ENCODE results near the gene CCT8L2.
"Not testable (repeated sequence)": the region's sequence is repeated elsewhere in the genome, so short reads cannot be mapped to it uniquely, and the experiment has no call there.

Gene CCT8L2

DNA sequence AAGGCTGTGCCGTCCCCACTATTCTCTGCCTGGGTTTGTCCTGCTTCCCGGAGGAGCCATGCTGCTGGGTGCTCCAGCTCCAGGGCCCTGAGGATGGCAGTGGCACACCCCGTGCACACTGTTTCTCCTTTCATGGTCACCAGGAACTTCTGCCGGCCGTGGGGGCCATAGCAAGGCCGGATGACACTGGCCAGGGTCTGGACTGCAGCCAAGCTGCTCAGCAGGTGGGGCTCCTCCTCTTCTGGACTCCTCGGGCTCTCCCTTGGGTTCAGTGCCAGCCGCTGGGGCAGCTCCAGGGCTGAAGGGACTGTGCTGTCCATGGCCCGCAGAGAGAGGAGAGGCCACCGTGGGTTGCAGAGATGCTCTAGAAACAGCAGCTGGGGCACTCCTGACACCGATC, 379 bp downstream of the CCT8L2 start:
- not testable (repeated sequence) for DNase-seq

DNA sequence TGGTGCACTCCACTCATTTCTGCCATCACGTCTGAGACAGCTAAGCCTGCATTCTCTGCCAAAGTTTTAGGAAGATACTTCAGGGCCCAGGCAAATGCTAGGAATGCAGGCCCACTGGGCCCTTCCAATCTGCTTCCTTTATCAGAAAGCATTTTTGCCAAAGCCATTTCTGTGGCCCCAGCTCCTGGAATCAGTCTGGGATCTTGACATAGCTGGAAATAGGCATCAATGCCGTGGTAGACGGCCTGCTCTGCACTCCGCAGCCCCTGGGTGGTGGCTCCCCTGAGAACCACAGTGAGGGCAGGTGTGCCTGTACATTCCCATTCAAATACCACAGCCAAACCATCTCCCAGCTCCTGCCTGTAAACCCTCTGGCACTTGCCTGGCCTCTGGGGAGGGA, 1.5 kb downstream of the CCT8L2 start:
- DNase-seq: not testable (repeated sequence)

DNA sequence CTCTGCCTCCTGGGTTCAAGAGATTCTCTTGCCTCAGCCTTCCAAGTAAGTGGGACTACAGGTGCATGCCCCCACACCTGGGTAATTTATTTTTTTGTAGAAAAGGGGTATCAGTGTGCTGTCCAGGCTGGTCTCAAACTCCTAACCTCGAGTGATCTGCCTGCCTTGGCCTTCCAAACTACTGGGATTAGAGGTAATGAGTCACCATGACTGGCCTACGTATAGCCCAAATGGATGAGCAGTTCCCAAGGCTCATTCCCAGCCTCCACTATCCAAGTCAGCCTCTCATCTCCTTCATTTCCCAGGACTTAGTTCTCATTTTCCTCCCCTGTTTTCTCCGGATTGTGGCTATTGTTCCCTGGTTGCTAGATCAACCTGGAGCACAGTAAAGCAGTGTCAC, 5.6 kb downstream of the CCT8L2 start:
- DNase-seq: no peak

DNA sequence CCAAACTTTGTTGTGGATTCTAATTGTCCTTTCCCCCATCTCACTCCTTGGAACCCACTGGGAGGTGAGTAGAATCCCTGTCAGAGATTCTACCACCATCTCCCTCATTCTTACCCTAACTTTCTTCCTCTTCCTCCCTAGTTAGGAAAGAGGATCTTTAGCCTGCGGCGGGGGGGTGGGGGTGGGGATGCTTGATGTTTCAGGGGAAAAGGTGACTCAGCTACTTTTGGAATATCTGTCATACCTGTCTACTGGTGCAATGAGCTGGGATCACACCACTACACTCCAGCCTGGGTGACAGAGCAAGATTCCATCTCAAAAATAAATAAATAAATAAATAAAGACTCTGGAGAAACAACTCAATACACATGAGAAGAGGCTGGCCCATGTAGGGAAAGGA, 6.4 kb downstream of the CCT8L2 start:
- no peak for DNase-seq

DNA sequence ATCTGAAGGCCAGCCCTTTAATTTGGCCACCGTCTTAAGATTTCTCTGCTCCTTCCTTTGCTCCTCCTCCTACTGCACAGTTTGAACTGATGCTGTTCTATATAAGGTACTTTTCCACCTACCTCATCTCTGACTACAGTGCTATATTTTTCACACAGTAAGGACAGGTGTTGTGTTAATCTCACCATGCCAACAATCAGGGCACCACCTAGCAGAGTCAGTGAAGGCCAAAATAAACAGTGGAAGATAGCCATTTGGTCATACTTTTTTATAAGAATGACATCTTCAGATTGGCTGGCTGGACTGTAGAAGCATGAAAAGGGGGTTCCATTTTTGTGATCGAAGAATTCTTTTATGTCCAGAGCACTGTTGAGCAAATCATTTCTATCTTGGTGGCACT, 11.7 kb downstream of the CCT8L2 start:
- not testable (repeated sequence) for DNase-seq

DNA sequence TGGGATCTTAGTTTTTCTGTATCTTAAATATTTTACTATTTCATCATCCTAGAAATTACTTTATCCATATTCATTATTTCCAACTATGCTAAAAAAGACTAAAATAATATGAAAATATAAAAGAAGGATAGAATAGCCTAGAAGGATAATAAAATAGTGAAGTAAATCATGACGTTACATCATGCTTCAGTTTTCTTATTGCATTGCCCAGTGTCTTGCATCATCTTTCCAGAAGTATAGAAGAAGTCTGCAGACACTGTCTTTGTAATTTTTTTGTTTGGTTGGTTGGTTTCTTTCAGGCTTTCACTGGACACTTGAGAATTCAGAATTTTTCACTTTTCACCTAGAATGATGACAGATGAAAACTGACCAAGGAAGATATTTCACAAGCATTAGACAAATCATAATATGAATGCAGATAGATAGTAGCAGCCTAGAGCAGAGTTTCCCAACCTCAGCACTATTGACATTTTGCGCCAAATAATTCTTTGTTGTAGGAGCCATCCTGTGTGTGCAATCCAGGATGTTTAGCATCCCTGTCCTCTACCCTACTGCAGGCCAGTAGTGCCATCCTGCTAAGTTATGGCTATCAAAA, 23.3 kb downstream of the CCT8L2 start:
- not testable (repeated sequence) for DNase-seq

DNA sequence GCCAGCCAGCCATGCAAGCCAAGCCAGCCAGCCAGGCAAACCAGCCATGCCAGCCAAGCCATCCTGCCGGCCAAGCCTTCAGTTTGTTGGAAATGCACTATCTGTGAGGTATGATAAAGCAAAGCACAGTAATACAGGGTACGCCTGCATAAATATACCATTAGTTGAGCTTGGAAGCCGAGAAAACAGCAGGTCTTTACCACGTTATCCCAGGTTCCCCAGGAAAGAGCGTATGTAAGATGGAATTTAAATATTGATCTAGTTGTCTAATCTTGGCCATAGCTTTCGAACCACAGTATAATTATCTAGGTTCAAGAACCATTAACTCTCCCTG, 24.2 kb downstream of the CCT8L2 start:
- no peak for DNase-seq

DNA sequence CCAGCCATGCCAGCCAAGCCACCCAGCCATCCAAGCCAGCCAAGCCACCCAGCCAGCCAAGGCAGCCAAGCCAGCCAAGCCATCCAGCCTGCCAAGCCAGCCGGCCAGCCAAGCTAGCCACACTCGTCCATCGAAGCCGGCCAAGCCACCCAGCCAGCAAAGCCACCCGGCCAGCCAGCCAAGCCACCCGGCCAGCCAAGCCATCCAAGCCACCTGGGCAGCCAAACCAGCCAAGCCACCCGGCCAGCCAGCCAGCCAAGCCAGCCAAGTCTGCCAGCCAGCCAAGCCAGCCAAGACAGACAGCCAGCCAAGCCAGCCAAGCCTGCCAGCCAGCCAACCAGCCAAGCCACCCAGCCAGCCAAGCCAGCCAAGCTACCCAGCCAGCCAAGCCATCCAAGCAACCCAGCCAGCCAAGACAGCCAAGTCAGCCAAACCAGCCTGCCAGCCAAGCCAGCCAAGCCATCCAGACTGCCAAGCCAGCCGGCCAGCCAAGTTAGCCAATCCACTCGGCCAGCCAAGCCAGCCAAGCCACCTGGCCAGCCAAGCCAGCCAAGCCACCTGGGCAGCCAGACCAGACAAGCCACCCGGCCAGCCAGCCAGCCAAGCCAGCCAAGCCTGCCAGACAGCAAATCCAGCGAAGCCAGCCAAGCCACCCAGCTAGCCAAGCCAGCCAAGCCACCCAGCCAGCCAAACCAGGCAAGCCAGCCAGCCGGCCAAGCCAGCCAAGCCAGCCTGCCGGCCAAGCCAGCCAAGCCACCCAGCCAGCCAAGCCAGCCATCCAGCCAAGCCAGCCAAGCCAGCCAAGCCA, 24.8 kb downstream of the CCT8L2 start:
- DNase-seq: not testable (repeated sequence)

DNA sequence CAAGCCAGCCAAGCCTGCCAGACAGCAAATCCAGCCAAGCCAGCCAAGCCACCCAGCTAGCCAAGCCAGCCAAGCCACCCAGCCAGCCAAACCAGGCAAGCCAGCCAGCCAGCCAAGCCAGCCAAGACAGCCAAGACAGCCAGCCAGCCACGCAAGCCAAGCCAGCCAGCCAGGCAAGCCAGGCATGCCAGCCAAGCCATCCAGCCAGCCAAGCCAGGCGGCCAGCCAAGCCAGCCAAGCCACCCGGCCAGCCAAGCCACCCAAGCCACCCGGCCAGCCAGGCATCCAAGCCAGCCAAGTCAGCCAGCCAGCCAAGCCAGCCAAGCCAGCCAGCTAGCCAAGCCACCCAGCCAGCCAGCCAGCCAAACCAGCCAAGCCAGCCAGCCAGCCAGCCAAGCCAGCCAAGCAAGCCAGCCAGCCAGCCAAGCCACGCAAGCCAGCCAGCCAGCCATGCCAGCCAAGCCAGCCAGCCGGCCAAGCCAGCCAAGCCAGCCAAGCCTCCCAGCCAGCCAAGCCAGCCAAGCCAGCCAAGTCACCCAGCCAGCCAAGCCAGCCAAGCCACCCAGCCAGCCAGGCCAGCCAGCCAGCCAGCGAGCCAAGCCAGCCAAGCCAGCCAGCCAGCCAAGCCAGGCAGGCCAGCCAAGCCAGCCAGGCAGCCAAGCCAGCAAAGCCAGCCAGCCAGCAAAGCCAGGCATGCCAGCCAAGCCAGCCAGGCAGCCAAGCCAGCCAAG, 26.0 kb downstream of the CCT8L2 start:
- DNase-seq: not testable (repeated sequence)

DNA sequence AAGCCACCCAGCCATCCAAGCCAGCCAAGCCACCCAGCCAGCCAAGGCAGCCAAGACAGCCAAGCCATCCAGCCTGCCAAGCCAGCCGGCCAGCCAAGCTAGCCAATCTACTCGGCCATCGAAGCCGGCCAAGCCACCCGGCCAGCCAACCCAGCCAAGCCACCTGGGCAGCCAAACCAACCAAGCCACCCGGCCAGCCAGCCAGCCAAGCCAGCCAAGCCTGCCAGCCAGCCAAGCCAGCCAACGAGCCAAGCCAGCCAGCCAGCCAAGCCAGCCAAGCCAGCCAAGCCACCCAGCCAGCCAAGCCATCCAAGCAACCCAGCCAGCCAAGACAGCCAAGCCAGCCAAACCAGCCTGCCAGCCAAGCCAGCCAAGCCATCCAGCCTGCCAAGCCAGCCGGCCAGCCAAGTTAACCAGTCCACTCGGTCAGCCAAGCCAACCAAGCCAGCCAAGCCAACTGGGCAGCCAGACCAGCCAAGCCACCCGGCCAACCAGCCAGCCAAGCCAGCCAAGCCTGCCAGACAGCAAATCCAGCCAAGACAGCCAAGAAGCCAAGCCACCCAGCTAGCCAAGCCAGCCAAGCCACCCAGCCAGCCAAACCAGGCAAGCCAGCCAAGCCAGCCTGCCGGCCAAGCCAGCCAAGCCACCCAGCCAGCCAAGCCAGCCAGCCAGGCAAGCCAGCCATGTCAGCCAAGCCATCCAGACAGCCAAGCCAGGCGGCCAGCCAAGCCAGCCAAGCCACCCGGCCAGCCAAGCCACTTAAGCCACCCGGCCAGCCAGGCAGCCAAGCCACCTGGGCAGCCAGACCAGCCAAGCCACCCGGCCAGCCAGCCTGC, 26.8 kb downstream of the CCT8L2 start:
- not testable (repeated sequence) for DNase-seq

DNA sequence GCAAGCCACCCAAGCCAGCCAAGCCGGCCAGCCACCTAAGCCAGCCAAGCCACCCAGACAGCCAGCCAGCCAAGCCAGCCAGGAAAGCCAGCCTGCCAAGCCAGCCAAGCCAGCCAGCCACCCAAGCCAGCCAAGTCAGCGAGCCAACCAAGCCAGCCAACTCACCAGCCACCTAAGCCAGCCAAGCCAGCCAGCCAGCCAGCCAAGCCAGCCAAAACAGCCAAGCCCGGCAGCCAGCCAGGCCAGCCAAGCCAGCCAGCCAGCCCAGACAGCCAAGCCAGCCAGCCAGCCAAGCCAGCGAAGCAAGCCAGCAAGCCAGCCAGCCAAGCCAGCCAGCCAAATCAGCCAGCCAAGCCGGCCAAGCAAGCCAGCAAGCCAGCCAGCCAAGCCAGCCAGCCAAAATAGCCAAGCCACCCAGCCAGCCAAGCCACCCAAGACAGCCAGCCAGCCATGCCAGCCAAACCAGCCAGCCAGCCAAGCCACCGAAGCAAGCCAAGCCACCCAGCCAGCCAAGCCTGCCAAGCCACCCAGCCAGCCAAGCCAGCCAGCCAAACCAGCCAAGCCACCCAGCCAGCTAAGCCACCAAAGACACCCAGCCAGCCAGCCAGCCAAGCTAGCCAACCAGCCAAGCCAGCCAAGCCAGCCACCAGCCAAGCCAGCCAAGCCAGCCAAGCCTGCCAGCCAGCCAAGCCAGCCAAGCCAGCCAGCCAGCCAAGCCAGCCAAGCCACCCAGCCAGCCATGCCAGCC, 27.6 kb downstream of the CCT8L2 start:
- not testable (repeated sequence) for DNase-seq

DNA sequence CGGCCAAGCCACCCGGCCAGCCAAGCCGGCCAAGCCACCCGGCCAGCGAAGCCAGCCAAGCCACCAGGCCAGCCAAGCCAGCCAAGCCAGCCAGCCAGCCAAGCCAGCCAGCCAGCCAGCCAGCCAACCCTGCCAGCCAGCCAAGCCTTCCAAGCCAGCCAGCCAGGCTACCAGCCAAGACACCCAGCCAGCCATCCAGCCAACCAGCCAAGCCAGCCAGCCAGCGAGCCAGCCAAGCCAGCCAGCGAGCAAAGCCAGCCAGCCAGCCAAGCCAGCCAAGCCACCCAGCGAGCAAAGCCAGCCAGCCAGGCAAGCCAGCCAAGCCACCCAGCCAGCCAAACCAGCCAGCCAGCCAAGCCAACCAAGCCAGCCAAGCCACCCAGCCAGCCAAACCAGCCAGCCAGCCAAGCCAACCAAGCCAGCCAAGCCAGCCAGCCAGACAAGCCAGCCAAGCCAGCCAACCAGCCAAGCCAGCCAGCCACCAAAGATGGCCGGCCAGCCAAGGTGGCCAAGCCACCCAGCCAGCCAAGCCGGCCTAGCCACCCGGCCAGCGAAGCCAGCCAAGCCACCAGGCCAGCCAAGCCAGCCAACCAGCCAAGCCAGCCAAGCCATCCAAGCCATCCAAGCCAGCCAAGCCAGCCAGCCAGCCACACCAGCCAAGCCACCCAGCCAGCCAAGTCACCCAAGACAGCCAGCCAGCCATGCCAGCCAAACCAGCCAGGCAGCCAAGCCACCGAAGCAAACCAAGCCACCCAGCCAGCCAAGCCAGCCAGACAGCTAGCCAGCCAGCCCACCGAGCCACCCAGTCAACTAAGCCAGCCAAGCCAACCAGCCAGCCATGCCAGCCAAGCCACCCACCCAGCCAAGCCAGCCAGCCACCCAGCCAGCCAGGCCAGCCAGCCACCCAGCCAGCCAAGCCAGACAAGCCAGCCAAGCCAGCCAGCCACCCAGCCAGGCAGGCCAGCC, 28.8 kb downstream of the CCT8L2 start:
- no peak for DNase-seq

DNA sequence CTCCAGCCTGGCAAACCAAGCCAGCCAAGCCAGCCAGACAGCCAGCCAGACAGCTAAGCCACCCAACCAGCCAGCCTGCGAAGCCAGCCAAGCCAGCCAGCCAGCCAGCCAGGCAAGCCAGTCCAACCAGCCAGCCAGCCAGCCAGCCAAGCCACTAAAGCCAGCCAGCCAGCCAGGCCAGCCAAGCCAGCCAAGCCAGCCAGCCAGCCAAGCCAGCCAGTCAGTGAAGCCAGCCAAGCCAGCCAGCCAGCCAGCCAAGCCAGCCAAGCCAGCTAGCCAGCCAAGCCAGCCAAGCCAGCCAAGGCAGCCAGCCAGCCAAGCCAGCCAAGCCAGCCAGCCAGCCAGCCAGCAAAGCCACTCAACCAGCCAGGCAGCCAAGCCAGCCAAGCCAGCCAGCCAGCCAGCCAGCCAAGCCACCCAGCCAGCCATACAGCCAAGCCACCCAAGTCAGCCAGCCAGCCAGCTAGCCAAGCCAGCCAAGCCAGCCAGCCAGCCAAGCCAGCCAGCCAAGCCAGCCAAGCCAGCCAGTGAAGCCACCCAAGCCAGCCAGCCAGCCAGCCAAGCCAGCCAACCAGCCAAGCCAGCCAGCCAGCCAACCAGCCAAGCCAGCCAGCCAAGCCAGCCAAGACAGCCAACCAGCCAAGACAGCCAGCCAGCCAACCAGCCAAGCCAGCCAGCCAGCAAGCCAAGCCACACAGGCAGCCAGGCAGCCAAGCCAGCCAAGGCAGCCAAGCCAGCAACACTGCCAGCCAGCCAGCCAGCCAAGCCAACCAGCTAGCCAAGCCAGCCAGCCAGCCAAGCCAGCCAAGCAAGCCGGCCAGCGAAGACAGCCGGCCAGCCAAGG, 29.7 kb downstream of the CCT8L2 start:
- DNase-seq: no peak

DNA sequence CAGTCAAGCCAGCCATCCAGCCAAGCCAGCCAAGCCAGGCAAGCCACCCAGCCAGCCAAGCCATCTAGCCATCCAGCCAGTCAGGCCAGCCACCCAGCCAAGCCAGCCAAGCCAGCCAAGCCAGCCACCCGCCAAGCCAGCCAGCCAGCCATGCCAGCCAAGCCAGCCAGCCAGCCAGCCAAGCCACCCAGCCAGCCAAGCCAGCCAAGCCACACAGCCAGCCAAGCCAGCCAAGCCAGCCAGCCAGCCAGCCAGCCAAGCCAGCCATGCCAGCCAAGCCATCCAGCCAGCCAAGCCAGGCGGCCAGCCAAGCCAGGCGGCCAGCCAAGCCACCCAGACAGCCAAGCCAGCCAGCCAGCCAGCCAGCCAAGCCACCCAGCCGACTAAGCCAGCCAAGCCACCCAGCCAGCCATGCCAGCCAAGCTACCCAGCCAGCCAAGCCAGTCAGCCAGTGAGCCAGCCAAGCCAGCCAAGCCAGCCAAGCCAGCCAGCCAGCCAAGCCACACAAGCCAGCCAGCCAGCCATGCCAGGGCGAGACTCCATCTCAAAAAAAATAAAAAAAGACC, 31.4 kb downstream of the CCT8L2 start:
- DNase-seq: not testable (repeated sequence)

DNA sequence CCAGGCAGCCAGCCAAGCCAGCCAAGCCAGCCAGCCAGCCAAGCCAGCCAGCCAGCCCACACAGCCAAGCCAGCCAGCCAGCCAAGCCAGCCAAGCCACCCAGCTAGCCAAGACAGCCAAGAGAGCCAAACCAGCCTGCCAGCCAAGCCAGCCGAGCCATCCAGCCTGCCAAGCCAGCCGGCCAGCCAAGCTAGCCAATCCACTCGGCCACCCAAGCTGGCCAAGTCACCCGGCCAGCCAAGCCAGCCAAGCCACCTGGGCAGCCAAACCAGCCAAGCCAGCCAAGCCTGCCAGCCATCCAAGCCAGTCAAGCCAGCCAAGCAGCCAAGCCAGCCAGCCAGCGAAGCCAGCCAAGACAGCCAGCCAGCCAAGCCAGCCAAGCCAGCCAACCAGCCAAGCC, 32.0 kb downstream of the CCT8L2 start:
- not testable (repeated sequence) for DNase-seq

DNA sequence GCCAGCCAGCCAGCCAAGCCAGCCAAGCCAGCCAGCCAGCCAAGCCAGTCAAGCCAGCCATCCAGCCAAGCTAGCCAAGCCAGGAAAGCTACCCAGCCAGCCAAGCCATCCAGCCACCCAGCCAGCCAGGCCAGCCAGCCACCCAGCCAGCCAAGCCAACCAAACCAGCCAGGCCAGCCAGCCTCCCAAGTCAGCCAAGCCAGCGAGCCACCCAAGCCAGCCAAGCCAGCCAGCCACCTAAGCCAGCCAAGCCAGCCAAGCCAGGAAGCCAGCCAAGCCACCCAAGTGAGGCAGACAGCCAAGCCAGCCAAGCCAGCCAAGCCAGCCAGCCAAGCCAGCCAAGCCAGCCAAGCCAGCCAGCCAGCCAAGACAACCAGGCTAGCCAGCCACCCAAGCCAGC, 32.6 kb downstream of the CCT8L2 start:
- not testable (repeated sequence) for DNase-seq

DNA sequence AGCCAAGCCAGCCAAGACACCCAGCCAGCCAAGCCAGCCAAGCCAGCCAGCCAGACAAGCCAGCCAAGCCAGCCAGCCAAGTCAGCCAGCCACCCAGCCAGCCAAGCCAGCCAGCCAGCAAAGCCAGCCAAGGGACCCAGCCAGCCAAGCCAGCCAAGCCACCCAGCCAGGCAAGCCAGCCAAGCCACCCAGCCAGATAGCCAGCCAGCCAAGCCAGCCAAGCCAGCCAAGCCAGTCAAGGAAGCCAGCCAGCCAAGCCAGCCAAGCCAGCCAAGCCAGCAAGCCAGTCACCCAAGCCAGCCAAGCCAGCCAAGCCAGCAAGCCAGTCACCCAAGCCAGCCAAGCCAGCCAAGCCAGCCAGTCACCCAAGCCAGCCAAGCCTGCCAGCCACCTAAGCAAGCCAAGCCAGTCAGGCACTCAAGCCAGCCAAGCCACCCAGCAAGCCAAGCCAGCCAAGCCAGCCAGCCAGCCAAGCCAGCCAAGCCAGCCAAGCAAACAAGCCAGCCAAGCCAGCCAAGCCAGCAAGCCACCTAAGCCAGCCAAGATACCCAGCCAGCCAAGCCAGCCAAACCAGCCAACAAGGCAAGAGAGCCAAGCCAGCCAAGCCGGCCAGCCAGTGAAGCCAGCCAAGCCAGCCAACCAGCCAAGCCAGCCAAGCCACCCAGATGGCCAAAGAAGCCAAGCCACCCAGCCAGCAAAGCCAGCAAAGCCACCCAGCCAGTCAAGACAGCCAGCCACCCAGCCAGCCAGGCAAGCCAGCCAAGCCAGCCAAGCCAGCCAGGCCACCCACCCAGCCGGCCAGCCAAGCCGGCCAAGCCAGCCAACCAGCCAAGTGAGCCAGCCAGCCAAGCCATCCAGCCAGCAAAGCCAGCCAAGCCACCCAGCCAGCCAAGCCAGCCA, 33.3 kb downstream of the CCT8L2 start:
- DNase-seq: no peak

DNA sequence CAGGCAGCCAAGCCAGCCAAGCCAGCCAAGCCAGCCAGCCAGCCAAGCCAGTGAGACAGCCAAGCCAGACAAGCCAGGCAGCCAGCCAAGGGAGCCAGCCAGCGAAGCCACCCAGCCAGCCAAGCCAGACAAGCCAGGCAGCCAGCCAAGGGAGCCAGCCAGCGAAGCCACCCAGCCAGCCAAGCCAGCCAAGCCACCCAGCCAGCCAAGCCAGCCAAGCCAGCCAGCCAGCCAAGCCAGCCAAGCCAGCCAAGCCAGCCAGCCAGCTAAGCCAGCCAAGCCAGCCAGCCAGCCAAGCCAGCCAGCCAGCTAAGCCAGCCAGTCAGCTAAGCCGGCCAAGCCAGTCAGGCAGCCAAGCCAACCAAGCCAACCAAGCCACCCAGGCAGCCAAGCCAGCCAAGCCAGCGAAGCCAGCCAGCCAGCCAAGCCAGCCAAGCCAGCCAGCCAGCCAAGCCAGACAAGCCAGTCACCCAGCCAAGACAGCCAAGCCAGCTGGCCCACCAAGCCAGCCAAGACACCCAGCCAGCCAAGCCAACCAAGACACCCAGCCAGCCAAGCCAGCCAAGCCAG, 34.1 kb downstream of the CCT8L2 start:
- DNase-seq: not testable (repeated sequence)
